ENCODE results near the gene CFAP97.

DNA sequence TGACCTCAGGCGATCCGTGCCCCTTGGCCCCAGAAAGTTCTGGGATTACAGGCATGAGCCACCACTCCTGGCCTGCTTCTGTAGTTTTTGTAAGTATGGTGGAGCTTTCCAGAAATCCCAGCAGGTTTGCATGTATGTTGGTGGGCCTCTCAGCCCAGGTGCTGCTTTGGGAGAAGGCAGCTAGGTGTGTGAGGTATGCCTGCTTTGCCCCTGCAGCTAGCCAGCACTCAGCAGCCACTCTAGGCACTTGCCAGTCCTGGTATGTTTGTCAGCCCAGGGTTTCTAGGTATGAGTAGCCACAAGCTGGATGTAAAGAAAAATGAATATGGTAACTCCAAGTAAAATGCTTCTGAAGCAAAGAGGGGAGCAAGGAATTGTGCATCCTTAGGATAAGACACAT lies 14.5 kb upstream of the CFAP97 start:
- TF ChIP-seq CTCF (conservative IDR thresholded peaks at IDR 0.05 in 1 of 2, IDR thresholded peaks at IDR 0.05 in 1 of 2; ENCODE audit: low read depth in 1 of 2, low read length in 2 of 2) (no peak), EZH2 (IDR thresholded peaks at IDR 0.05; ENCODE audit: low read length, missing control alignments) (no peak)

All from fibroblast of lung (primary cell).